BJ (cell line): ENCODE measurements around the gene UBE2L3. TPM values are rescaled to one million over a fixed set of nuclear protein-coding genes. Genes with fewer than 3 reads are reported as not detected.

Source experiments
- CTCF ChIA-PET: fragments of 350-600 bp; formaldehyde crosslinking; extraction: SDS; loops from one replicate; lab custom pipeline; 2021; ENCODE audit warnings: antibody characterized with exemption, inconsistent platforms; lab: Yijun Ruan, JAX
- POLR2A ChIA-PET: fragments of 300-600 bp; sonication (Branson Sonifier 250); formaldehyde crosslinking; extraction: SDS; loops from one replicate; lab custom pipeline; 2021; ENCODE audit warnings: antibody characterized with exemption; lab: Charles Lee
- DNase-seq: peaks from one replicate; pipeline ENCODE4 v3.0.0-alpha.2; 2011; ENCODE audit warnings: low read depth
- H3K27me3 ChIP-seq: 2 replicates; pipeline ENCODE4 v1.6.0; 2011; ENCODE audit warnings: low read length; ENCODE audit not compliant: control insufficient read depth, insufficient read depth
- H3K36me3 ChIP-seq: 2 replicates; pipeline ENCODE4 v1.5.1; 2011; ENCODE audit warnings: low read length; ENCODE audit not compliant: control insufficient read depth, insufficient read depth
- H3K4me3 ChIP-seq: 2 replicates; pipeline ENCODE4 v1.5.1; 2011; ENCODE audit warnings: low read depth, mild to moderate bottlenecking, control low read depth, low read length
- polyA plus RNA-seq: library from polyadenylated mRNA; depleted of rRNA; stranded (reverse); fragments of >200 nt; gene quantifications from 2 replicates; pipeline ENCODE4 v1.2.3, GENCODE V29; 2011
- TF ChIP-seq, protein P1 (sequence below): IDR thresholded peaks from 2 replicates; pipeline ENCODE4 v1.5.1; 2011; ENCODE audit warnings: low read depth, mild to moderate bottlenecking, control low read depth, inconsistent platforms, low read length, moderate library complexity; ENCODE audit not compliant: insufficient read depth

The UBE2L3 gene
- polyA plus RNA-seq, 1 experiment, result 47.3 TPM

DNA sequence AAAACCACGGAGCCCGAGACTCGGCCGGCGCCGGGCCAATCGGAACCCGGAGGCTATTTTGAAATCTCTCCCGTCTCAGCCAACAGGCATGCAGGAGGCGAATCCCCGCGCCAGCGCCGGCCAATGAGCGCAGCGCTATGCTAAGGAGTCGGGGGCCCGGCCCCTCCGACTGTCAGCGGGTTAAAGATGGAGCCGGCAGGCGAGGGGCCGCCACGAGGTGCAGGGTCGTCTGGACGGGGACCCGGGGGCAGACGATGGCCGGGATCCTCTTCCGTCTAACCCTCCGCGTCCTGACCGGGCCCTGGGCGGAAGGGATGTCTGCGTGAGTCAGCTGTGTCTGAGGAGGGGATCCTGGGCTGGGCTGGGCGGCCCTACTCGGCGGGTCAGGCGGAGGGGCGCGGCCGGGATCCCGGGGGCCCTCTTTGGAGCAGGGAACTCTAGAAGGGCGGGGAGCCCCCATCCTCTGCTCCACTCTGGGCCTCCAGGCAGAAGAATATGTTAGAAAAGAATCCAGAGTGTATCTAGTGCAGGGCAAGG lies 84.6 kb downstream of the UBE2L3 start:
- ChIA-PET CTCF (interaction anchor here (1.4 kb wide), 1 partner anchor 10 kb away, joined by 5 read pairs; the partner anchor contains the start of gene SDF2L1), POLR2A (no interaction called here)
- no peaks in the 10 kb centered on the region for H3K27me3 ChIP-seq
- TF ChIP-seq, protein P1, sequence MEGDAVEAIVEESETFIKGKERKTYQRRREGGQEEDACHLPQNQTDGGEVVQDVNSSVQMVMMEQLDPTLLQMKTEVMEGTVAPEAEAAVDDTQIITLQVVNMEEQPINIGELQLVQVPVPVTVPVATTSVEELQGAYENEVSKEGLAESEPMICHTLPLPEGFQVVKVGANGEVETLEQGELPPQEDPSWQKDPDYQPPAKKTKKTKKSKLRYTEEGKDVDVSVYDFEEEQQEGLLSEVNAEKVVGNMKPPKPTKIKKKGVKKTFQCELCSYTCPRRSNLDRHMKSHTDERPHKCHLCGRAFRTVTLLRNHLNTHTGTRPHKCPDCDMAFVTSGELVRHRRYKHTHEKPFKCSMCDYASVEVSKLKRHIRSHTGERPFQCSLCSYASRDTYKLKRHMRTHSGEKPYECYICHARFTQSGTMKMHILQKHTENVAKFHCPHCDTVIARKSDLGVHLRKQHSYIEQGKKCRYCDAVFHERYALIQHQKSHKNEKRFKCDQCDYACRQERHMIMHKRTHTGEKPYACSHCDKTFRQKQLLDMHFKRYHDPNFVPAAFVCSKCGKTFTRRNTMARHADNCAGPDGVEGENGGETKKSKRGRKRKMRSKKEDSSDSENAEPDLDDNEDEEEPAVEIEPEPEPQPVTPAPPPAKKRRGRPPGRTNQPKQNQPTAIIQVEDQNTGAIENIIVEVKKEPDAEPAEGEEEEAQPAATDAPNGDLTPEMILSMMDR, result no peak
- H3K36me3 ChIP-seq, result no peaks in the 10 kb centered on the region
- peak; percentile 44 for DNase-seq
- peak overlapping the region; percentile 88 for H3K4me3 ChIP-seq

DNA sequence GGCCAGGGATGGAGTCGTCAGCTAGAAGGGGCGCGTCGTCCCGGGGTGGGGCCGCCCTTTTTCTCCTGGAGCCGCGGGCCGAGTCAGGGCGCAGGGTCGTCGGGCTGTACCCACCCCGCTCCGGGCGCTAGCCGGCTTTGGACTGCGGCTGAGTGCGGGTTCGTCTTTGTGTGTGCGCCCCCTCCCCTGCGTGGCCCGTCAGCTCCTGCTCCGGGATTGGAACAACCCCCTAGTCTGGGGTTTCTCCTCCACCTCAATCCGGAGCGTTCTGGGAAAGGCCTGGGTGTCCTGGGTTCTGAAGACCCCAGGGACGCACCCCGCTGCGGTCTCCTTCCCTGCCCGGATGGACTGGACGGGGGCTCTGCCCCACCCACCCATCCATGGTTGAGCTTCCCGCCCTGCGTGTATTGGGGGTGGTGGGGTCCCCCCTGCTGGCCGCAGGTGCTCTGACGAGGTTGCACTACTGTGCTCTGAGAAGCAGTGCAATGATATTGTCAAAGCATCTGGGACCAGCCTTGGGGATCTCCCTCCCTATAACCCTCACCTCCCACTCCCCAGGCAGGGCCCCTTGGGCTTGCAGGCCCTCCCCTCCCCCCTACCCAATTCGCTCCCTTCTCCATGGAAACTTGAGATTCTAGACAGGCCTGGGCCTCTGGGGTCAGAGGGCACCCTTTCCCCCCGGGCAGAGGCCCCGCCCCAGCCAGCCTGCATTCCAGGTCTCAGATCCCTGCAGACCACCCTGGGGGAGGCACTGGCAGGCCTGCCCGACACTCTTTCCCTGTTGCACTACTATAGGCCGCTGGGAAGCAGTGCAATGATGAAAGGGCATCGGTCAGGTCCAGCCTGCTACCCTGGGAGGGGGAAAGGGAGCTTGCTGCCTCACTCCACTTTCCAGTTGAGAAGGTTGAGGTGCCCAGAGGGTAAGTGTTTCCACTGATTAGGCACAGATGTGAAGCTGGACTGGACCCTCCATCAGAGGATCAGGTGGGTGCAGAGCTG lies 85.3 kb downstream of the UBE2L3 start:
- TF ChIP-seq, protein P1, result no peak
- H3K4me3 ChIP-seq, result peak overlapping the region; percentile 88
- H3K36me3 ChIP-seq, result no peaks in the 10 kb centered on the region
- no peaks in the 10 kb centered on the region for H3K27me3 ChIP-seq
- DNase-seq, result no peak
- CTCF ChIA-PET, result interaction anchor here (1.4 to 2.4 kb wide), 2 partner anchors 10 to 11 kb away, joined by 5 to 15 read pairs; partner anchors contain the start of gene SDF2L1
- POLR2A ChIA-PET, result no interaction called here

DNA sequence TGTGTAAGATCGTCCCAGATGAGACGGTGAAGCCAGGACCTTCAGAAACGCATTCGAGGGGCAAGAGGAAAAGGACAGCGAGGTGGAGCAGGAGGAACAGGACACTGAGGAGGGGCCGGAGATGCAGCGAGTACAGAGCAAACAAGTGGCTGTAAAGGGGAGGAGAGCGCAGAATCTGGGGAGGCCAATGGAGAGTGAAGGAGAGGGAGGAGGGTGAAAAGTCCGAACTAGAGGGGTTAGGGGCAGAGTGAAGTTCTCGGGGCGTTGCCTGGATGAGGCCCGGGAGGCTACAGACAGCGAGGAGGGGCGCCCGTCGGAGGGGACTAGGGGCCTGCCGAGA lies 89.5 kb downstream of the UBE2L3 start:
- CTCF ChIA-PET, result interaction anchor here (2.4 kb wide), 1 partner anchor 10 kb away, joined by 16 read pairs; no protein-coding TSS in a partner anchor

DNA sequence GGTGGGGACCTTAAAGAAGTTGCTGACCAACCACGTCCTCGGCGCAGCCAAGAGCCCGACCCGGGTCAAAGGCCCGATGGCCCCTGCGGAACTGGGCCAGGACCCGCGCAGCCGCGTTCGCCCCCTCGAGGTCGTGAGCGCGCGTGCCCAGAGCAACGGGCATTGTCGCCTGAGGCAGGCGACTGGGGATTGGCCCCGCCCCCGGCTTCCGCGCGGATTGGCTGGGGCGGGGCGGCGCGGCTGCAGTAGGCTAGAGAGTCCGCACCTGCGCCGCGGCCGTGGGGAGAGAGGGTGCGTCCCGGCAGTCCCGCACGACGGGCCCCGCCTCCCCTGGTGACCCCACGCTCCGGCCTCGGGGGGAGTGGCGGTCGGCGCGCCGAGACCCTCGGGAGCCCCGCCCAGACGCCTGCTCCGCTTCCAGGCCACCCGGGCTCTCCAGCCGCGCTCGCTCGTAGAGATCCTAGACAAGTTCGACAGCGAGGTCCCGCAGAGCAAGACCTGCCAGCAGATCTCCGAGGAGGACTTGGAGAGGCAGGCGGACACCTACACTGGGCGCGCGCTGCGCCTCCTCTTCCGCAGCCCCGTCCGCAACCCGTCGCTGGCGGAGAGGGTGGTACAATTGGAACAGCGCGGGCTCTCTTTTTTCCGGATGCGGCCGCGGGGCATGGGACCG lies 90.0 kb downstream of the UBE2L3 start:
- no peaks in the 10 kb centered on the region for H3K36me3 ChIP-seq
- POLR2A ChIA-PET, result no interaction called here
- DNase-seq, result no peak

More for the DNA sequence above, 89.5 kb downstream of the UBE2L3 start:
- H3K4me3 ChIP-seq, result peak overlapping the region; percentile 51
- no peaks in the 10 kb centered on the region for H3K36me3 ChIP-seq
- no peak for DNase-seq
- peaks cover 2% of the 10 kb centered on the region; the same call in 1 of the 2 replicates for H3K27me3 ChIP-seq
- TF ChIP-seq, protein P1, result no peak
- POLR2A ChIA-PET, result no interaction called here

More for the DNA sequence above, 90.0 kb downstream of the UBE2L3 start:
- TF ChIP-seq, protein P1, result peak; percentile 37; the same call in 1 of the 2 replicates
- peaks cover 2% of the 10 kb centered on the region; the same call in 1 of the 2 replicates for H3K27me3 ChIP-seq
- CTCF ChIA-PET, result interaction anchor here (2.4 kb wide), 1 partner anchor 11 kb away, joined by 16 read pairs; no protein-coding TSS in a partner anchor
- H3K4me3 ChIP-seq, result peak overlapping the region; percentile 51
